Uterus (tissue), 4 donors: ENCODE measurements around the gene FGF14. TPM values are rescaled to one million over a fixed set of nuclear protein-coding genes. Genes with fewer than 3 reads are reported as not detected.

ENCODE experiments used
- DNase-seq, 2 donors: peaks; one replicate each; pipeline ENCODE4 v3.0.0-alpha.2; 2019 to 2020
- H3K27ac ChIP-seq, 2 donors: fragments of 200-600 bp; sonication (generic); 1 replicate in 1 of 2; 2 replicates in 1 of 2; pipeline ENCODE4 v1.5.1; 2016 to 2018
- H3K27me3 ChIP-seq, 2 donors: fragments of 200-600 bp; sonication (generic); one replicate each; pipeline ENCODE4 v1.5.1; 2018 to 2019; ENCODE audit warnings: control low read depth in 1 of 2
- H3K36me3 ChIP-seq, 2 donors: fragments of 200-600 bp; sonication (generic); one replicate each; pipeline ENCODE4 v1.5.1; 2019; ENCODE audit warnings: control low read depth in 1 of 2
- H3K4me1 ChIP-seq, 2 donors: fragments of 200-600 bp; sonication (generic); one replicate each; pipeline ENCODE4 v1.5.1; 2018 to 2019; ENCODE audit warnings: control low read depth in 1 of 2
- H3K4me3 ChIP-seq, 2 donors: fragments of 200-600 bp; sonication (generic); 1 replicate in 1 of 2; 2 replicates in 1 of 2; pipeline ENCODE4 v1.5.1; 2018 to 2019; ENCODE audit warnings: mild to moderate bottlenecking in 1 of 2
- H3K9me3 ChIP-seq, 2 donors: fragments of 200-600 bp; sonication (generic); one replicate each; pipeline ENCODE4 v1.5.1; 2019; ENCODE audit warnings: control low read depth in 1 of 2
- CTCF ChIP-seq, 4 experiments: fragments of 200-600 bp in 2 of 4; fragments of 450-650 bp in 2 of 4; sonication (generic) in 2 of 4; IDR thresholded peaks; one replicate each; pipeline ENCODE4 v1.5.1; 2016 to 2019; ENCODE audit warnings: antibody characterized with exemption in 4 of 4, mild to moderate bottlenecking in 2 of 4, moderate library complexity in 1 of 4
- POLR2A ChIP-seq, 2 donors: fragments of 450-650 bp; IDR thresholded peaks; one replicate each; pipeline ENCODE4 v1.6.1; 2016; ENCODE audit warnings: antibody characterized with exemption in 2 of 2, mild to moderate bottlenecking in 1 of 2, moderate library complexity in 1 of 2
- intact Hi-C: fragments of 100-400 bp; cut with DNase I; formaldehyde crosslinking; loops from one replicate; pipeline ENCODE4 v1.15.1; 2023; ENCODE audit warnings: low total_unique reads
- total RNA-seq, 4 donors: library from RNA; depleted of rRNA in 3 of 4; stranded (reverse); fragments of >200 nt in 3 of 4; gene quantifications; one replicate each; pipeline versions ENCODE4 v1.1.0 to v1.2.4, GENCODE V29; 2014 to 2023
- donor health status: DM: yes; HTN: yes; CAD: no.

The FGF14 gene
- total RNA-seq, 4 donors from 2014 or later, result under 0.01 to 0.98 (median 0.62) TPM; not detected in 1

GRCh38 chr13:102323505-102323904 lies 78.3 kb downstream of the FGF14 start:
- Histone ChIP-seq H3K36me3 (no peaks in the 10 kb centered on the region), H3K27ac (no peak overlapping the region), H3K4me1 (no peaks in the 10 kb centered on the region), H3K27me3 (no peaks in the 10 kb centered on the region), H3K9me3 (no peaks in the 10 kb centered on the region), H3K4me3 (no peak overlapping the region)
- TF ChIP-seq CTCF (IDR thresholded peaks at IDR 0.05) (no peak), POLR2A (IDR thresholded peaks at IDR 0.05) (no peak)
- no peak for DNase-seq
- intact Hi-C loops, result no loop called here

GRCh38 chr13:102323012-102323411 lies 78.8 kb downstream of the FGF14 start:
- Histone ChIP-seq H3K27ac (no peak overlapping the region), H3K27me3 (no peaks in the 10 kb centered on the region), H3K4me3 (no peak overlapping the region), H3K9me3 (no peaks in the 10 kb centered on the region), H3K36me3 (no peaks in the 10 kb centered on the region), H3K4me1 (no peaks in the 10 kb centered on the region)
- DNase-seq, result no peak
- intact Hi-C loops, result no loop called here
- no peak for TF ChIP-seq CTCF (IDR thresholded peaks at IDR 0.05)
- no peak for TF ChIP-seq POLR2A (IDR thresholded peaks at IDR 0.05)

- intact Hi-C loops, result no loop called here
- no peak for DNase-seq
- H3K36me3 ChIP-seq, result no peaks in the 10 kb centered on the region
- H3K27ac ChIP-seq, result no peak overlapping the region
- TF ChIP-seq POLR2A (IDR thresholded peaks at IDR 0.05), result no peak
- TF ChIP-seq CTCF (IDR thresholded peaks at IDR 0.05), result no peak
- H3K4me3 ChIP-seq, result no peak overlapping the region
- H3K4me1 ChIP-seq, result no peaks in the 10 kb centered on the region
- H3K9me3 ChIP-seq, result no peaks in the 10 kb centered on the region
- H3K27me3 ChIP-seq, result no peaks in the 10 kb centered on the region
Measured at GRCh38 chr13:102322211-102322610, 79.6 kb downstream of the FGF14 start.

GRCh38 chr13:102318233-102318632 lies 83.6 kb downstream of the FGF14 start:
- H3K4me1 ChIP-seq, result no peaks in the 10 kb centered on the region
- no peaks in the 10 kb centered on the region for H3K36me3 ChIP-seq
- intact Hi-C loops, result no loop called here
- H3K4me3 ChIP-seq, result no peak overlapping the region
- H3K27me3 ChIP-seq, result no peaks in the 10 kb centered on the region
- H3K9me3 ChIP-seq, result no peaks in the 10 kb centered on the region
- peak overlapping the region; percentile 59 for H3K27ac ChIP-seq
- no peak for TF ChIP-seq CTCF (IDR thresholded peaks at IDR 0.05)
- TF ChIP-seq POLR2A (IDR thresholded peaks at IDR 0.05), result no peak
- DNase-seq, result no peak

- Histone ChIP-seq H3K36me3 (no peaks in the 10 kb centered on the region), H3K27ac (peak overlapping the region; percentile 59), H3K4me3 (no peak overlapping the region), H3K9me3 (no peaks in the 10 kb centered on the region), H3K27me3 (no peaks in the 10 kb centered on the region), H3K4me1 (no peaks in the 10 kb centered on the region)
- peak; percentile 92 to 94 for DNase-seq
- intact Hi-C loops, result no loop called here
- TF ChIP-seq POLR2A (IDR thresholded peaks at IDR 0.05), result no peak
- TF ChIP-seq CTCF (IDR thresholded peaks at IDR 0.05), result no peak
Measured at GRCh38 chr13:102317593-102317992, 84.3 kb downstream of the FGF14 start.
